Stimulated activated CD4-positive, alpha-beta T cell treated with anti-CD3 and anti-CD28 coated beads, Interleukin-12 subunit alpha, Interleukin-12 subunit beta, amount 100 ng/mL, for 48 hours (primary cell): ENCODE results near the gene ZDHHC1.

ENCODE experiments used
- DNase-seq, 3 donors: peaks; one replicate each; pipeline ENCODE4 v3.0.0-alpha.2; 2020; ENCODE audit warnings: low read depth in 2 of 3, low spot score in 1 of 3

ZDHHC1 gene

GRCh38 chr16:67447508-67448076 lies 31.3 kb upstream of the ZDHHC1 start:
- DNase-seq, result peak; percentile 67 to 80 (median 72)

- no peak for DNase-seq
Measured at GRCh38 chr16:67446968-67447507, 30.8 kb upstream of the ZDHHC1 start.

GRCh38 chr16:67445913-67446907 lies 29.9 kb upstream of the ZDHHC1 start:
- no peak for DNase-seq

GRCh38 chr16:67445441-67445912 lies 29.2 kb upstream of the ZDHHC1 start:
- no peak for DNase-seq

- no peak for DNase-seq
Measured at GRCh38 chr16:67445126-67445426, 28.8 kb upstream of the ZDHHC1 start.

GRCh38 chr16:67444259-67445125 lies 28.2 kb upstream of the ZDHHC1 start:
- no peak for DNase-seq

- no peak for DNase-seq
Measured at GRCh38 chr16:67443265-67443664, 27.0 kb upstream of the ZDHHC1 start.

GRCh38 chr16:67442581-67443255 lies 26.4 kb upstream of the ZDHHC1 start:
- no peak for DNase-seq

GRCh38 chr16:67441907-67442306 lies 25.6 kb upstream of the ZDHHC1 start:
- DNase-seq, result no peak

- DNase-seq, result no peak
Measured at GRCh38 chr16:67441271-67441753, 25.0 kb upstream of the ZDHHC1 start.

- no peak for DNase-seq
Measured at GRCh38 chr16:67438824-67439393, 22.6 kb upstream of the ZDHHC1 start.

- no peak for DNase-seq
Measured at GRCh38 chr16:67438098-67438791, 22.0 kb upstream of the ZDHHC1 start.

- DNase-seq, result no peak
Measured at GRCh38 chr16:67437513-67437912, 21.2 kb upstream of the ZDHHC1 start.

GRCh38 chr16:67436640-67437193 lies 20.4 kb upstream of the ZDHHC1 start:
- DNase-seq, result no peak

- DNase-seq, result no peak
Measured at GRCh38 chr16:67435758-67436164, 19.5 kb upstream of the ZDHHC1 start.

GRCh38 chr16:67433131-67433719 lies 16.9 kb upstream of the ZDHHC1 start:
- no peak for DNase-seq

- no peak for DNase-seq
Measured at GRCh38 chr16:67432506-67432890, 16.2 kb upstream of the ZDHHC1 start.

- DNase-seq, result no peak
Measured at GRCh38 chr16:67431775-67432505, 15.7 kb upstream of the ZDHHC1 start.
